ENCODE results near the gene API5.
"Not testable (repeated sequence)": the region's sequence is repeated elsewhere in the genome, so short reads cannot be mapped to it uniquely, and the experiment has no call there.

Gene API5

GRCh38 chr11:43311791-43312607 lies at the start of gene API5:
API5 (plus strand) TSS chr11:43311996; CDS start chr11:43312128, 132 bp downstream.
- peak; percentile 96 for DNase-seq

GRCh38 chr11:43267856-43268580 lies 43.8 kb upstream of the API5 start:
- DNase-seq: peak; percentile 67

DNA sequence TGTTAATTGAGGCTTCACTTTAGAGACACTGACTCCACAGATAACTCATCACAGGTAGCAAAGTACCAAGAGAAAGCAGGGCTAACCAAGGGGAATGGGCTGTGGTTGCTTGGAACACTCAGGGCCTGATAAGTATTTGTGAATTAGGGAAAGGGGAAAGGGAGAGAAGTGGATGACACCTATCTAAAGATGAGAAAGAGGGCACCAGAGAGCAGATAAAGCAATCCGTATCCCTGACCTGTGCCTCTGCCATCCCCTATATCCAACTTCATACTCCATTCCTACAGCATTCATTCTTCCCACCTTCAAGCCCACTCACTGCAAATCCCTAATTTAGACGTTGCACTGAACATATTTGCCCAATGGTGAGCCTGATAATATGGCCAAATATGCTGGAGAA lies 43.0 kb upstream of the API5 start:
- no peak for DNase-seq

DNA sequence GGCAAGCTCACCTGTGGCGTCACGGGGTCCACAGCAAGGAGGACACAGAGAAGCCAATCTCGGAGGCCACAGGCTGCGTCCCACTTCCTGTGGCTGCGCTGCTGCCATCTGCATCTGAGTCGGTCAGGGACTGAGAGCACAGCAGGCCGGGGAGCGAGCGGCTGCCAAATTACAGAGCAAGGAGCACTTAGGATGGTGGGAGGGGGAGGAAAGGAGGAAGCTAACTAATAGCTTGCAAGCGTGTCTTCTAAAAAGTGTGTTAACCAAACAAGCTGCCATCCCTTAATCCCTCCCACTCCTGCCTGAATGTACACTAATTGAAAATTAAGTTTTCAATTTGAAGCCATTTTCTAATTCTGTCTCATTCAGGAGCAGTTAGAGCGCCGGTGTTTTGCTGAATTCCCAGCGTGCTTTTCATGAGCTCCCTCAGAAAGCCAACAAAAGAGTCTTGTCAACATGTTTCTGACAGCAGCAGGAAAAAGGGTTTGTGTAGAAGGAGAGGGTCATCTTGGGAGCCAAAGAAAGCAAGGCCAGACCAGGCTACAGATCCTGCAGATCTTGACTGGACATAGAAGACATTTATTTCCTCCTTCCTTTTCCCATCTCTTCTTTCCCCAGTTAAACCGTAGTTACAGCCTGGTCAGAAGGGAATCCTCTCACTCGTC lies 42.4 kb upstream of the API5 start:
- DNase-seq: peak; percentile 61

GRCh38 chr11:43270468-43270867 lies 41.3 kb upstream of the API5 start:
- no peak for DNase-seq

- peak; percentile 28 for DNase-seq
These were observed 33.4 kb upstream of the API5 start for GRCh38 chr11:43278193-43278956.

GRCh38 chr11:43282607-43283440 lies 29.0 kb upstream of the API5 start:
- DNase-seq: peak; percentile 44

DNA sequence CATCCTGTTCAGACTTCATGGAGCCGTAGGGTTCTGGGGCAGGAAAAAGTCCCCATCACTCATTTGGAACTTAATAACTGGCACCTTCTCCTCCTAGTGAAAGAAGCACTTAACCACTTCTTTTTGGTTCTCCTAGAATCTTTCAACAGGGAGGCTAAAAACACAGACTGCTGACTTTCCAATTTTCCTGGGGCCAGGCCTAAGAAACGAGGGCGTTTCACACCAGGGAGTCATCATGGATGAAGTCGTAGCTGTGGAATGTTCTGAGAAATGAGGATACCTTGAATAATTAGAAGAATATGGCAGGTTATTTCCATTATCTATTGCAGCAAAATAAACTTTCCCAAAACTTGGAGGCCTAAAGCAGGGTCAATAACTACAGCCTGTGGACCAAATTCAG lies 26.0 kb upstream of the API5 start:
- no peak for DNase-seq

GRCh38 chr11:43289368-43289767 lies 22.4 kb upstream of the API5 start:
- DNase-seq: no peak

- no peak for DNase-seq
These were observed 13.4 kb upstream of the API5 start for GRCh38 chr11:43298397-43298796.

- DNase-seq: no peak
These were observed 4.2 kb downstream of the API5 start for GRCh38 chr11:43315966-43316365.

GRCh38 chr11:43316451-43316850 lies 4.7 kb downstream of the API5 start:
- DNase-seq: no peak

DNA sequence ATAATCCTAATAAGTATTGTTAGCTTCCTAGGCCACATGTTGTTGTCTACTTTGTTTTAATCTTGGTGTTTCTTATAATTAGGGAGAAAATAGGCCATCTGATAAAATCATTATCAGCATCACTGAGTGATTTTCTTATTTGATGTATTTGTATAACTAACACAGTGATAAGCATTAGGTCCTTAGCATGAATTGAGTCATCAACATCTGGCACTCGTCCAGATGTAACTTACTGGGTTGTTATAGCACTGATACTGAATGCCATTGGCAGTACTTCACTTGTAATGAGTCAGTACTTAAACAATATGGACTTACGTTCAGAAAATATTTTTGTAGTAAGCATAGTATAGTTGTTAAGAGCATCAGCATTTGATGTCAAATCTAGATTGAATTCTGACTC lies 16.2 kb downstream of the API5 start:
- DNase-seq: no peak

- DNase-seq: no peak
These were observed 16.7 kb downstream of the API5 start for GRCh38 chr11:43328482-43328881.

DNA sequence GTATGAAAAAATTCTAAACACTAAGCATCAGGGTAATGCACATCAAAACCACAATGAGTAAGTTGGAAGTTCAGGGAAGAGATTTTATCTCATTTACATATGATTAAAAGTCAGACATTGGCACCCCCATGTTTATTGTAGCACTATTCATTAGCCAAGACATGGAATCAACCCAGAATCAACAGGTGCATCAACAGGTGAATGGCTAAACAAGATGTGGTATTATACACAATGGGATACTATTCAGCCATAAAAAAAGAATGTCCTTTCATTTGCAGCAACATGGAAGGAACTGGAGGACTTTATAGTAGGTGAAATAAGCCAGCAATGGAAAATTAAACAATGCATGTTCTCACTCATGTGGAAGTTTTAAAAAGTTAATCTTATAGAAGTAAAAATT lies 29.4 kb downstream of the API5 start:
- no peak for DNase-seq

DNA sequence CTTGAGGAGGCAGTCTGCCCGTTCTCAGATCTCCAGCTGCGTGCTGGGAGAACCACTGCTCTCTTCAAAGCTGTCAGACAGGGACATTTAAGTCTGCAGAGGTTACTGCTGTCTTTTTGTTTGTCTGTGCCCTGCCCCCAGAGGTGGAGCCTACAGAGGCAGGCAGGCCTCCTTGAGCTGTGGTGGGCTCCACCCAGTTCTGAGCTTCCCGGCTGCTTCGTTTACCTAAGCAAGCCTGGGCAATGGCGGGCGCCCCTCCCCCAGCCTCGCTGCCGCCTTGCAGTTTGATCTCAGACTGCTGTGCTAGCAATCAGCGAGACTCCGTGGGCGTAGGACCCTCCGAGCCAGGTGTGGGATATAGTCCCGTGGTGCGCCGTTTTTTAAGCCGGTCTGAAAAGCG lies 39.6 kb downstream of the API5 start:
- not testable (repeated sequence) for DNase-seq

GRCh38 chr11:43354311-43354710 lies 42.5 kb downstream of the API5 start:
- no peak for DNase-seq

GRCh38 chr11:43356336-43356735 lies 44.5 kb downstream of the API5 start:
- no peak for DNase-seq

GRCh38 chr11:43358279-43358800 lies 46.5 kb downstream of the API5 start:
- DNase-seq: no peak

DNA sequence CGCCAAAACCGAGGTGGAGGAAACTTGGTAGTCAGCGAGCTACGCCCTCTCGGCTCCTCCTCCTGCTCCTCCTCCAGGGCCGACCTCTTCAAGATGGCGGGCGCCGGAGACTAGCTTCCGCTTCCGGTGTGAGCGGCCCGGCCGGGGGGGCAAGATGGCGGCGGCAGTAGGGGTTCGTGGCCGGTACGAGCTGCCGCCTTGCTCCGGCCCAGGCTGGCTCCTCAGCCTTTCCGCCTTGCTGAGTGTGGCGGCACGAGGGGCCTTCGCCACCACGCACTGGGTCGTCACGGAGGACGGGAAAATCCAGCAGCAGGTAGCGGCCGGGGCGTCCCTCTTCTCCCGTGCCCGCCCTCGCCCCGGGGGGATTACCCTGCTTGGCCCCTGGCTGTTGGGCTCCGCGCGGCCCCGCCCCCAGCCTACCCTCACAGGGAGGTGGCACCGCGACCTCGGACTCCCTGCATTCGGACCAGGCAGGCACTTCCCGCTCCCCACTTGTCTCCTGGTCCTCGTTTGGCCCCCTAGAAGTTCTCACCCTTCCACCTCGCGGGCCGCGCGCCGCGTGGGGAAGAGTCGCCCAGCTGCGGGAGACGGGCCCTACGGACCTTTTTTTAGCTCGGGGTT lies 47.1 kb downstream of the API5 start, which contains the start of gene TTC17:
TSS of gene TTC17 (plus strand) at position 120 of the 621 bp plus-strand sequence. CDS start at position 155, 35 bp downstream.
- DNase-seq: peak; percentile 97

GRCh38 chr11:43359422-43359818 lies 47.6 kb downstream of the API5 start:
- no peak for DNase-seq
